SK-N-SH (cell line): ENCODE measurements around the gene CHSY1. TPM values are rescaled to one million over a fixed set of nuclear protein-coding genes. Genes with fewer than 3 reads are reported as not detected.

ENCODE experiments used
- CTCF ChIA-PET: fragments of 300-600, 350-600 bp; formaldehyde crosslinking; extraction: SDS; loops from one replicate; lab custom pipeline; 2021; lab: Yijun Ruan, JAX
- POLR2A ChIA-PET: fragments of 350-600 bp; sonication (Branson Sonifier 250); formaldehyde crosslinking; extraction: SDS; loops from one replicate; lab custom pipeline; 2020; ENCODE audit warnings: antibody characterized with exemption, inconsistent platforms; lab: Yijun Ruan, JAX
- DNase-seq: peaks from one replicate; pipeline ENCODE4 v3.0.0; 2012
- H2AFZ ChIP-seq: fragments of 200-600 bp; sonication (generic); 2 replicates; pipeline ENCODE4 v1.8.1; 2016; ENCODE audit warnings: antibody characterized with exemption, mild to moderate bottlenecking, low read depth
- H3F3A ChIP-seq: fragments of 200-600 bp; sonication (generic); replicated peaks from 2 replicates; pipeline ENCODE3; 2016; ENCODE audit warnings: antibody characterized with exemption, mild to moderate bottlenecking; ENCODE audit not compliant: insufficient read depth
- H3K27ac ChIP-seq, 2 experiments: fragments of 200-500 bp in 1 of 2; fragments of 200-600 bp in 1 of 2; sonication (Bioruptor generic) in 1 of 2; sonication (generic), shearing (Covaris generic) in 1 of 2; 2 replicates each; pipeline versions ENCODE4 v1.5.1 to v1.6.1; 2014 to 2016; ENCODE audit warnings: low read depth in 2 of 2, inconsistent platforms in 1 of 2, low read length in 1 of 2, mild to moderate bottlenecking in 1 of 2, mixed read lengths in 1 of 2
- H3K27me3 ChIP-seq: fragments of 200-600 bp; sonication (generic), shearing (Covaris generic); 2 replicates; pipeline ENCODE4 v1.6.1; 2016; ENCODE audit warnings: mixed run types; ENCODE audit not compliant: insufficient read depth
- H3K36me3 ChIP-seq, 2 experiments: fragments of 200-500 bp in 1 of 2; fragments of 200-600 bp in 1 of 2; sonication (Bioruptor generic) in 1 of 2; sonication (generic) in 1 of 2; replicated peaks in 1 of 2; 2 replicates each; pipeline versions ENCODE3 to v1.5.1; 2014 to 2016; ENCODE audit warnings: low read length in 1 of 2, mild to moderate bottlenecking in 1 of 2; ENCODE audit not compliant: insufficient read depth in 2 of 2, control insufficient read depth in 1 of 2
- H3K4me1 ChIP-seq, 2 experiments: fragments of 200-500 bp in 1 of 2; fragments of 200-600 bp in 1 of 2; sonication (Bioruptor generic) in 1 of 2; sonication (generic), shearing (Covaris generic) in 1 of 2; 2 replicates each; pipeline versions ENCODE4 v1.5.1 to v1.6.1; 2014 to 2016; ENCODE audit warnings: low read depth in 1 of 2, low read length in 1 of 2, mixed run types in 1 of 2; ENCODE audit not compliant: insufficient read depth in 2 of 2, control insufficient read depth in 1 of 2
- H3K4me2 ChIP-seq: fragments of 200-600 bp; sonication (generic), shearing (Covaris generic); 2 replicates; pipeline ENCODE4 v1.6.1; 2017; ENCODE audit warnings: mixed run types
- H3K4me3 ChIP-seq, 2 experiments: fragments of 200-500 bp in 1 of 2; fragments of 200-600 bp in 1 of 2; sonication (Bioruptor generic) in 1 of 2; sonication (generic), shearing (Covaris generic) in 1 of 2; 2 replicates each; pipeline versions ENCODE4 v1.5.1 to v1.8.1; 2014 to 2016; ENCODE audit warnings: low read depth in 2 of 2, inconsistent platforms in 1 of 2, low read length in 1 of 2, mild to moderate bottlenecking in 1 of 2, mixed read lengths in 1 of 2, moderate library complexity in 1 of 2
- H3K79me2 ChIP-seq: fragments of 200-600 bp; sonication (generic); 2 replicates; pipeline ENCODE4 v1.8.1; 2017; ENCODE audit warnings: mild to moderate bottlenecking; ENCODE audit not compliant: insufficient read depth
- H3K9ac ChIP-seq: fragments of 200-600 bp; sonication (generic); 2 replicates; pipeline ENCODE4 v1.6.1; 2017; ENCODE audit warnings: mixed run types
- H3K9me2 ChIP-seq: fragments of 200-600 bp; sonication (generic); 2 replicates; pipeline ENCODE4 v1.6.1; 2017; ENCODE audit warnings: mixed run types
- H3K9me3 ChIP-seq: fragments of 200-600 bp; sonication (generic); 2 replicates; pipeline ENCODE4 v1.6.1; 2017; ENCODE audit warnings: mixed run types, mild to moderate bottlenecking, moderate library complexity
- H4K20me1 ChIP-seq: fragments of 200-600 bp; sonication (generic); 2 replicates; pipeline ENCODE4 v1.6.1; 2017; ENCODE audit warnings: mild to moderate bottlenecking, mixed run types; ENCODE audit not compliant: insufficient read depth
- CTCF ChIP-seq: fragments of 200-600 bp; sonication (generic); IDR thresholded peaks from 2 replicates; pipeline ENCODE4 v1.6.1; 2017; ENCODE audit warnings: antibody characterized with exemption, mild to moderate bottlenecking, moderate library complexity
- ELF1 ChIP-seq: IDR thresholded peaks from 2 replicates; pipeline ENCODE4 v1.4.0; 2012
- FOXM1 ChIP-seq: IDR thresholded peaks from 2 replicates; pipeline ENCODE4 v1.4.0; 2012; ENCODE audit warnings: low read depth, mild to moderate bottlenecking
- GATA2 ChIP-seq: sonication (generic); formaldehyde crosslinking; IDR thresholded peaks from 2 replicates; pipeline ENCODE4 v1.5.0; 2020; ENCODE audit warnings: mild to moderate bottlenecking, missing genetic modification reagents
- IRF3 ChIP-seq: fragments of 150-350 bp; IDR thresholded peaks from 2 replicates; pipeline ENCODE4 v1.6.1; 2016; ENCODE audit warnings: mild to moderate bottlenecking, low read depth, low read length
- REST ChIP-seq: IDR thresholded peaks from 2 replicates; pipeline ENCODE4 v1.6.1; 2012; ENCODE audit warnings: mild to moderate bottlenecking, low read depth, low read length, moderate library complexity
- RFX5 ChIP-seq: IDR thresholded peaks from 2 replicates; pipeline ENCODE4 v1.6.1; 2012; ENCODE audit warnings: mild to moderate bottlenecking, improper control_type of control experiment, low read length
- USF2 ChIP-seq: fragments of 150-350 bp; IDR thresholded peaks from 2 replicates; pipeline ENCODE4 v1.6.1; 2017; ENCODE audit warnings: antibody characterized with exemption, low read length, low read depth, borderline replicate concordance
- YY1 ChIP-seq: IDR thresholded peaks from 2 replicates; pipeline ENCODE4 v1.4.0; 2012; ENCODE audit warnings: low read depth, mild to moderate bottlenecking
- ZBTB33 ChIP-seq: IDR thresholded peaks from 2 replicates; pipeline ENCODE4 v1.4.0; 2012; ENCODE audit warnings: low read depth, borderline replicate concordance
- WGBS: methylation state at CpG from one replicate; pipeline ENCODE4 v1.1.6; 2017; ENCODE audit warnings: low lambda C conversion rate; 5-methylcytosine and 5-hydroxymethylcytosine counted together
- polyA plus RNA-seq, 3 experiments: library from polyadenylated mRNA; depleted of rRNA; stranded (reverse); fragments of >200 nt; gene quantifications; 2 replicates each; pipeline ENCODE4 v1.2.3, GENCODE V29; 2012
- TF ChIP-seq, protein P1 (sequence below): IDR thresholded peaks from 2 replicates; pipeline ENCODE4; 2012

The CHSY1 gene
- polyA plus RNA-seq, 1 of the 3 experiments (the other 2 are of a cell fraction) = 15.7 TPM

GRCh38 chr15:101139986-101140696 is 111.7 kb downstream of the CHSY1 start:
- H3K4me3 ChIP-seq = no peak overlapping the region
- CTCF ChIA-PET = interaction anchor here (0.8 to 2.6 kb wide), 3 partner anchors 10 to 118 kb away, joined by 3 to 10 read pairs (median 4); partner anchors contain the start of gene CHSY1
- H3K79me2 ChIP-seq = no peaks in the 10 kb centered on the region
- no peaks in the 10 kb centered on the region for H3K36me3 ChIP-seq
- TF ChIP-seq ZBTB33 = no peak
- no peak for TF ChIP-seq USF2
- no peak overlapping the region for H3K27ac ChIP-seq
- H3K9ac ChIP-seq = no peak overlapping the region
- no peaks in the 10 kb centered on the region for H3K27me3 ChIP-seq
- POLR2A ChIA-PET = interaction anchor here (0.6 to 1.2 kb wide), 2 partner anchors 9 to 155 kb away, joined by 3 read pairs; partner anchors contain the start of gene SNRPA1
- WGBS = 81% methylated on average over 13 of the region's 15 CpGs
- no peak for DNase-seq
- no peak overlapping the region for H2AFZ ChIP-seq
- H3K4me1 ChIP-seq = peaks cover 0 to 39% of the 10 kb centered on the region in 2 experiments; a peak in 1 of 4 replicates
- H3K9me3 ChIP-seq = no peaks in the 10 kb centered on the region
- no peaks in the 10 kb centered on the region for H3F3A ChIP-seq
- no peaks in the 10 kb centered on the region for H4K20me1 ChIP-seq
- no peak overlapping the region for H3K4me2 ChIP-seq
- H3K9me2 ChIP-seq = no peaks in the 10 kb centered on the region

GRCh38 chr15:101138913-101139880 is 112.7 kb downstream of the CHSY1 start:
- Histone ChIP-seq H3K27ac (no peak overlapping the region; a peak in 1 of 4 replicates), H3K9me2 (no peaks in the 10 kb centered on the region), H3K4me3 (no peak overlapping the region), H2AFZ (no peak overlapping the region), H3K9me3 (no peaks in the 10 kb centered on the region), H3K9ac (no peak overlapping the region), H3K36me3 (no peaks in the 10 kb centered on the region), H3F3A (no peaks in the 10 kb centered on the region), H4K20me1 (no peaks in the 10 kb centered on the region), H3K27me3 (no peaks in the 10 kb centered on the region), H3K79me2 (no peaks in the 10 kb centered on the region), H3K4me2 (no peak overlapping the region), H3K4me1 (peaks cover 0 to 39% of the 10 kb centered on the region in 2 experiments; a peak in 1 of 4 replicates)
- ChIA-PET CTCF (interaction anchor here (0.9 to 2.6 kb wide), 3 partner anchors 32 to 119 kb away, joined by 3 to 10 read pairs (median 3); no protein-coding TSS in a partner anchor), POLR2A (interaction anchor here (1.2 kb wide), 1 partner anchor 10 kb away, joined by 3 read pairs; no protein-coding TSS in a partner anchor)
- no peak for DNase-seq
- 76% methylated on average over 19 of the region's 22 CpGs for WGBS
- no peak for TF ChIP-seq CTCF
- TF ChIP-seq IRF3 = no peak
- no peak for TF ChIP-seq YY1
- TF ChIP-seq FOXM1 = no peak
- no peak for TF ChIP-seq RFX5
- no peak for TF ChIP-seq REST
- no peak for TF ChIP-seq GATA2 (CRISPR knock-in tag)
- TF ChIP-seq ELF1 = no peak
- TF ChIP-seq, protein P1, sequence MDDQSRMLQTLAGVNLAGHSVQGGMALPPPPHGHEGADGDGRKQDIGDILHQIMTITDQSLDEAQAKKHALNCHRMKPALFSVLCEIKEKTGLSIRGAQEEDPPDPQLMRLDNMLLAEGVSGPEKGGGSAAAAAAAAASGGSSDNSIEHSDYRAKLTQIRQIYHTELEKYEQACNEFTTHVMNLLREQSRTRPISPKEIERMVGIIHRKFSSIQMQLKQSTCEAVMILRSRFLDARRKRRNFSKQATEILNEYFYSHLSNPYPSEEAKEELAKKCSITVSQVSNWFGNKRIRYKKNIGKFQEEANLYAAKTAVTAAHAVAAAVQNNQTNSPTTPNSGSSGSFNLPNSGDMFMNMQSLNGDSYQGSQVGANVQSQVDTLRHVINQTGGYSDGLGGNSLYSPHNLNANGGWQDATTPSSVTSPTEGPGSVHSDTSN = no peak
